Neuronal stem cell (in vitro differentiated cells): ENCODE results near the gene EFTUD2.

Experiments
- DNase-seq: peaks from one replicate; pipeline ENCODE4 v3.0.0-alpha.2; 2013; ENCODE audit warnings: low spot score
- H2AFZ ChIP-seq: one replicate; pipeline ENCODE4 v1.6.1; 2013; ENCODE audit warnings: mild to moderate bottlenecking, low read length, inconsistent platforms
- H2AK5ac ChIP-seq: 2 replicates; pipeline ENCODE4 v1.6.1; 2013; ENCODE audit warnings: low read depth, mild to moderate bottlenecking, inconsistent platforms, low read length, moderate library complexity, mixed read lengths
- H2BK120ac ChIP-seq: 2 replicates; pipeline ENCODE4 v1.6.1; 2013; ENCODE audit warnings: low read depth, mild to moderate bottlenecking, inconsistent platforms, low read length, moderate library complexity, mixed read lengths
- H2BK12ac ChIP-seq: one replicate; pipeline ENCODE4 v1.6.1; 2013; ENCODE audit warnings: low read length, inconsistent platforms
- H2BK15ac ChIP-seq: 2 replicates; pipeline ENCODE4 v1.6.1; 2013; ENCODE audit warnings: mild to moderate bottlenecking, low read length, inconsistent platforms, mixed read lengths
- H2BK5ac ChIP-seq: one replicate; pipeline ENCODE4 v1.6.1; 2013; ENCODE audit warnings: inconsistent platforms, mild to moderate bottlenecking, low read length, moderate library complexity
- H3K14ac ChIP-seq: one replicate; pipeline ENCODE4 v1.6.1; 2013; ENCODE audit warnings: low read length, inconsistent platforms
- H3K18ac ChIP-seq: 2 replicates; pipeline ENCODE4 v1.6.1; 2013; ENCODE audit warnings: low read length, inconsistent platforms
- H3K23ac ChIP-seq: 2 replicates; pipeline ENCODE4 v1.6.1; 2013; ENCODE audit warnings: low read depth, mild to moderate bottlenecking, mixed read lengths, low read length, inconsistent platforms; ENCODE audit not compliant: poor library complexity
- H3K27ac ChIP-seq: replicated peaks from 3 replicates; pipeline ENCODE4 v1.5.1; 2013; ENCODE audit warnings: low read length, inconsistent platforms
- H3K27me3 ChIP-seq, 3 experiments: 2 replicates each; pipeline ENCODE4 v1.6.1; 2013; ENCODE audit warnings: low read length in 3 of 3, mild to moderate bottlenecking in 2 of 3, inconsistent platforms in 1 of 3, low read depth in 1 of 3, mixed read lengths in 1 of 3, moderate library complexity in 1 of 3; ENCODE audit not compliant: control insufficient read depth in 3 of 3, insufficient read depth in 3 of 3
- H3K36me3 ChIP-seq, 2 donors: replicated peaks in 1 of 2; 2 replicates each; pipeline ENCODE4 v1.6.1; 2013; ENCODE audit warnings: low read length in 2 of 2; ENCODE audit not compliant: control insufficient read depth in 2 of 2, insufficient read depth in 2 of 2
- H3K4ac ChIP-seq: 2 replicates; pipeline ENCODE4 v1.6.1; 2013; ENCODE audit warnings: inconsistent platforms, mild to moderate bottlenecking, low read length, moderate library complexity
- H3K4me1 ChIP-seq, 2 donors: 1 replicate in 1 of 2; 2 replicates in 1 of 2; pipeline ENCODE4 v1.6.1; 2013; ENCODE audit warnings: low read length in 2 of 2, low read depth in 1 of 2; ENCODE audit not compliant: control insufficient read depth in 2 of 2, insufficient read depth in 1 of 2
- H3K4me2 ChIP-seq: one replicate; pipeline ENCODE4 v1.6.1; 2013; ENCODE audit warnings: mild to moderate bottlenecking, low read length, inconsistent platforms; ENCODE audit not compliant: insufficient read depth, poor library complexity, severe bottlenecking
- H3K4me3 ChIP-seq, 2 donors: 2 replicates each; pipeline ENCODE4 v1.5.1; 2013; ENCODE audit warnings: low read length in 2 of 2, mild to moderate bottlenecking in 2 of 2, inconsistent platforms in 1 of 2, moderate library complexity in 1 of 2
- H3K79me1 ChIP-seq: one replicate; pipeline ENCODE4 v1.6.1; 2013; ENCODE audit warnings: low read depth, mild to moderate bottlenecking, inconsistent platforms, low read length, moderate library complexity
- H3K9ac ChIP-seq: one replicate; pipeline ENCODE4 v1.6.1; 2013; ENCODE audit warnings: mild to moderate bottlenecking, low read depth, low read length, inconsistent platforms; ENCODE audit not compliant: poor library complexity
- H3K9me3 ChIP-seq, 2 donors: replicated peaks in 1 of 2; 2 replicates each; pipeline versions ENCODE3 to v1.6.1; 2013; ENCODE audit warnings: low read length in 2 of 2, mild to moderate bottlenecking in 2 of 2, inconsistent platforms in 1 of 2, low read depth in 1 of 2, mixed read lengths in 1 of 2, moderate library complexity in 1 of 2; ENCODE audit not compliant: control insufficient read depth in 2 of 2, insufficient read depth in 1 of 2
- H4K8ac ChIP-seq: one replicate; pipeline ENCODE4 v1.6.1; 2013; ENCODE audit warnings: low read depth, mild to moderate bottlenecking, inconsistent platforms, low read length, moderate library complexity
- H4K91ac ChIP-seq: one replicate; pipeline ENCODE4 v1.6.1; 2013; ENCODE audit warnings: low read length, low read depth, mild to moderate bottlenecking, inconsistent platforms; ENCODE audit not compliant: poor library complexity
- WGBS, 2 donors: extraction: QIAGEN DNeasy Blood & Tissue Kit; methylation state at CpG; one replicate each; pipeline ENCODE4 v1.1.7; 2013; ENCODE audit warnings: missing lambda C conversion rate in 2 of 2, mixed read lengths in 1 of 2; ENCODE audit not compliant: insufficient read length in 2 of 2, insufficient replicate concordance in 1 of 2; ENCODE audit errors: extremely low coverage in 2 of 2; 5-methylcytosine and 5-hydroxymethylcytosine counted together

Gene EFTUD2

GRCh38 chr17:44907729-44908470, 8.7 kb upstream of the EFTUD2 start:
- H3K18ac ChIP-seq: no peak overlapping the region
- WGBS, 2 donors: no CpG with 5 or more reads among the region's 11 CpGs
- H3K4me1 ChIP-seq: peaks cover 3 to 23% of the 10 kb centered on the region in 2 donors
- H3K14ac ChIP-seq: no peak overlapping the region
- H3K79me1 ChIP-seq: no peaks in the 10 kb centered on the region
- H2AFZ ChIP-seq: no peak overlapping the region
- H4K8ac ChIP-seq: no peak overlapping the region
- H2AK5ac ChIP-seq: no peak overlapping the region
- no peak overlapping the region for H3K4ac ChIP-seq
- H2BK12ac ChIP-seq: no peak overlapping the region
- peak overlapping the region; percentile 22 for H3K9ac ChIP-seq
- no peak overlapping the region for H3K4me2 ChIP-seq
- H3K23ac ChIP-seq: no peak overlapping the region
- no peak overlapping the region for H2BK120ac ChIP-seq
- H3K27me3 ChIP-seq: peaks cover 0 to 24% (median 15%) of the 10 kb centered on the region in 3 experiments
- no peak overlapping the region for H2BK5ac ChIP-seq
- no peaks in the 10 kb centered on the region for H3K36me3 ChIP-seq
- DNase-seq: no peak
- H2BK15ac ChIP-seq: no peak overlapping the region
- no peak overlapping the region for H3K4me3 ChIP-seq
- no peaks in the 10 kb centered on the region for H3K9me3 ChIP-seq
- H4K91ac ChIP-seq: no peak overlapping the region
- H3K27ac ChIP-seq: no peak overlapping the region

GRCh38 chr17:44906763-44907728, 7.8 kb upstream of the EFTUD2 start:
- Histone ChIP-seq H3K4me1 (peaks cover 3 to 23% of the 10 kb centered on the region in 2 donors), H4K91ac (no peak overlapping the region), H2BK12ac (no peak overlapping the region), H3K9me3 (no peaks in the 10 kb centered on the region), H3K14ac (no peak overlapping the region), H2AFZ (no peak overlapping the region), H3K36me3 (no peaks in the 10 kb centered on the region), H3K18ac (no peak overlapping the region), H3K4ac (no peak overlapping the region), H3K4me3 (no peak overlapping the region), H2BK5ac (no peak overlapping the region), H2BK120ac (no peak overlapping the region), H3K27ac (no peak overlapping the region), H3K4me2 (no peak overlapping the region), H3K23ac (no peak overlapping the region), H4K8ac (no peak overlapping the region), H2BK15ac (no peak overlapping the region), H3K9ac (no peak overlapping the region), H3K79me1 (no peaks in the 10 kb centered on the region), H2AK5ac (no peak overlapping the region), H3K27me3 (peaks cover 0 to 17% (median 9%) of the 10 kb centered on the region in 3 experiments)
- DNase-seq: no peak
- no CpG with 5 or more reads among the region's 18 CpGs for WGBS, 2 donors

GRCh38 chr17:44906010-44906646, 6.9 kb upstream of the EFTUD2 start:
- no peak for DNase-seq
- no peak overlapping the region for H3K4me2 ChIP-seq
- peak overlapping the region; percentile 29 for H4K8ac ChIP-seq
- H3K27me3 ChIP-seq: peaks cover 0 to 10% (median 2%) of the 10 kb centered on the region in 3 experiments
- H3K9ac ChIP-seq: no peak overlapping the region
- H2AK5ac ChIP-seq: no peak overlapping the region
- no peak overlapping the region for H3K27ac ChIP-seq
- H2BK5ac ChIP-seq: peak overlapping the region; percentile 1
- peak overlapping the region; percentile 49 for H2AFZ ChIP-seq
- H2BK12ac ChIP-seq: no peak overlapping the region
- H3K36me3 ChIP-seq: peaks cover 0 to 2% of the 10 kb centered on the region in 2 donors
- no peak overlapping the region for H3K4ac ChIP-seq
- no CpG with 5 or more reads among the region's 10 CpGs for WGBS, 2 donors
- H3K4me3 ChIP-seq: peak overlapping the region in 1 of 2 donors; percentile 9
- peaks cover 1 to 23% of the 10 kb centered on the region in 2 donors for H3K4me1 ChIP-seq
- no peak overlapping the region for H3K18ac ChIP-seq
- no peak overlapping the region for H2BK15ac ChIP-seq
- H3K23ac ChIP-seq: no peak overlapping the region
- H2BK120ac ChIP-seq: no peak overlapping the region
- no peaks in the 10 kb centered on the region for H3K79me1 ChIP-seq
- H4K91ac ChIP-seq: no peak overlapping the region
- H3K9me3 ChIP-seq: no peaks in the 10 kb centered on the region
- no peak overlapping the region for H3K14ac ChIP-seq
